Panc1 (cell line): ENCODE measurements around the gene SPINK4. TPM values are rescaled to one million over a fixed set of nuclear protein-coding genes. Genes with fewer than 3 reads are reported as not detected.

Experiments used
- ATAC-seq: fragments of 200-7000 bp; cut with Tn5 transposase; 2 replicates; pipeline ENCODE4 v1.9.1; 2020; ENCODE audit warnings: mild to moderate bottlenecking, moderate library complexity
- BruUV-seq: library from RNA; stranded (reverse); fragments of 400-500 nt; replicated peaks from 2 replicates; lab custom pipeline; 2021; lab: Mats Ljungman, UMichigan
- CTCF ChIA-PET: fragments of 300-600 bp; sonication (Branson Sonifier 250); formaldehyde crosslinking; loops from one replicate; lab custom pipeline; 2022; ENCODE audit warnings: antibody characterized with exemption; lab: Charles Lee
- POLR2A ChIA-PET: fragments of 300-600 bp; sonication (Branson Sonifier 250); formaldehyde crosslinking; loops from one replicate; lab custom pipeline; 2022; ENCODE audit warnings: antibody characterized with exemption; lab: Charles Lee
- DNase-seq: peaks from one replicate; pipeline ENCODE4 v3.0.0-alpha.2; 2010; ENCODE audit warnings: low read depth, low spot score
- H3K27ac ChIP-seq: 2 replicates; pipeline ENCODE4 v1.5.1; 2011; ENCODE audit warnings: mild to moderate bottlenecking, low read length, inconsistent platforms
- H3K27me3 ChIP-seq: fragments of 200-500 bp; sonication (Bioruptor generic); 2 replicates; pipeline ENCODE4 v1.6.0; 2014; ENCODE audit warnings: low read length, inconsistent platforms; ENCODE audit not compliant: control insufficient read depth, insufficient read depth
- H3K36me3 ChIP-seq: fragments of 200-500 bp; sonication (Bioruptor generic); 2 replicates; pipeline ENCODE4 v1.5.1; 2014; ENCODE audit warnings: inconsistent platforms, mild to moderate bottlenecking, low read length, moderate library complexity; ENCODE audit not compliant: control insufficient read depth, insufficient read depth
- H3K4me1 ChIP-seq: 2 replicates; pipeline ENCODE4 v1.5.1; 2011; ENCODE audit warnings: inconsistent platforms, mild to moderate bottlenecking, low read length, moderate library complexity; ENCODE audit not compliant: control insufficient read depth, insufficient read depth
- H3K4me3 ChIP-seq, 2 experiments: 2 replicates each; pipeline ENCODE4 v1.5.1; 2011 to 2012; ENCODE audit warnings: low read depth in 2 of 2, low read length in 2 of 2, mild to moderate bottlenecking in 2 of 2, inconsistent platforms in 1 of 2, moderate library complexity in 1 of 2
- H3K9me3 ChIP-seq: fragments of 200-500 bp; sonication (Bioruptor generic); 2 replicates; pipeline ENCODE4 v1.5.1; 2014; ENCODE audit warnings: low read depth, mild to moderate bottlenecking, inconsistent platforms, low read length, moderate library complexity; ENCODE audit not compliant: control insufficient read depth, insufficient read depth
- CTCF ChIP-seq: fragments of 450-650 bp; IDR thresholded peaks from 2 replicates; pipeline ENCODE4 v1.5.1; 2017; ENCODE audit warnings: mild to moderate bottlenecking
- POLR2AphosphoS5 ChIP-seq: IDR thresholded peaks from 2 replicates; pipeline ENCODE4 v1.6.1; 2012; ENCODE audit warnings: mild to moderate bottlenecking, low read depth, low read length, moderate library complexity
- REST ChIP-seq, 2 experiments: IDR thresholded peaks; 2 replicates each; pipeline ENCODE4 v1.6.1; 2011 to 2012; ENCODE audit warnings: low read depth in 2 of 2, control low read depth in 1 of 2, low read length in 1 of 2, mild to moderate bottlenecking in 1 of 2, moderate library complexity in 1 of 2; ENCODE audit not compliant: insufficient read depth in 1 of 2
- SIN3A ChIP-seq: IDR thresholded peaks from 2 replicates; pipeline ENCODE4 v1.6.1; 2012; ENCODE audit warnings: low read depth, mild to moderate bottlenecking, low read length, moderate library complexity, borderline replicate concordance; ENCODE audit not compliant: insufficient read depth
- TCF7L2 ChIP-seq: IDR thresholded peaks from 2 replicates; pipeline ENCODE4 v1.6.1; 2011; ENCODE audit warnings: mild to moderate bottlenecking, low read depth, low read length, inconsistent platforms
- in situ Hi-C: cut with HindIII; loops from 2 replicates; pipeline ENCODE4 v1.10.0; 2016; ENCODE audit warnings: low sequenced_read_pairs, low pct_unique_long_range_greater_than_20kb
- intact Hi-C: fragments of 100-400 bp; cut with micrococcal nuclease; formaldehyde crosslinking; loops from one replicate; pipeline ENCODE4 v1.10.0; 2022; ENCODE audit not compliant: unreplicated experiment
- total RNA-seq: library from RNA; stranded (reverse); gene quantifications from one replicate; pipeline ENCODE4 v1.2.1, GENCODE V29; 2021; ENCODE audit not compliant: unreplicated experiment

SPINK4 gene
- total RNA-seq, 1 experiment from 2014 or later = not detected

GRCh38 chr9:33270146-33270545, 30.2 kb downstream of the SPINK4 start:
- POLR2A ChIA-PET = no interaction called here
- ATAC-seq (no peak), DNase-seq (no peak)
- no peak for TF ChIP-seq SIN3A
- TF ChIP-seq REST (IDR thresholded peaks at IDR 0.05; ENCODE audit: insufficient read depth in 1 of 2, low read depth in 2 of 2, low read length in 1 of 2) = no peak
- no peak for TF ChIP-seq CTCF
- no peak for TF ChIP-seq POLR2AphosphoS5
- TF ChIP-seq TCF7L2 = no peak
- peaks cover 12% of the 10 kb centered on the region for H3K4me1 ChIP-seq
- CTCF ChIA-PET = no interaction called here
- no peak overlapping the region for H3K4me3 ChIP-seq
- in situ Hi-C loops = no loop called here
- no TSS peak for BruUV-seq
- H3K27me3 ChIP-seq = no peaks in the 10 kb centered on the region
- intact Hi-C loops = no loop called here
- peaks cover 26% of the 10 kb centered on the region for H3K36me3 ChIP-seq
- no peak overlapping the region for H3K27ac ChIP-seq
- H3K9me3 ChIP-seq = no peaks in the 10 kb centered on the region

- DNase-seq (no peak), ATAC-seq (no peak)
- Histone ChIP-seq H3K36me3 (peaks cover 27% of the 10 kb centered on the region), H3K27me3 (no peaks in the 10 kb centered on the region), H3K27ac (no peak overlapping the region), H3K4me1 (no peaks in the 10 kb centered on the region), H3K4me3 (no peak overlapping the region), H3K9me3 (no peaks in the 10 kb centered on the region)
- CTCF ChIA-PET = no interaction called here
- in situ Hi-C loops = no loop called here
- TF ChIP-seq TCF7L2 (no peak), CTCF (no peak), REST (IDR thresholded peaks at IDR 0.05; ENCODE audit: insufficient read depth in 1 of 2, low read depth in 2 of 2, low read length in 1 of 2) (no peak), SIN3A (no peak), POLR2AphosphoS5 (no peak)
- POLR2A ChIA-PET = no interaction called here
- no TSS peak for BruUV-seq
- intact Hi-C loops = no loop called here
Measured at GRCh38 chr9:33272061-33272460, 32.1 kb downstream of the SPINK4 start.
